ENCODE results near the gene PIP4K2C. TPM values are rescaled to one million over a fixed set of nuclear protein-coding genes. Genes with fewer than 3 reads are reported as not detected.
"Not testable (repeated sequence)": the region's sequence is repeated elsewhere in the genome, so short reads cannot be mapped to it uniquely, and the experiment has no call there.

The PIP4K2C gene
- polyA plus RNA-seq, 3 donors: 37.2 to 45.5 (median 37.9) TPM

DNA sequence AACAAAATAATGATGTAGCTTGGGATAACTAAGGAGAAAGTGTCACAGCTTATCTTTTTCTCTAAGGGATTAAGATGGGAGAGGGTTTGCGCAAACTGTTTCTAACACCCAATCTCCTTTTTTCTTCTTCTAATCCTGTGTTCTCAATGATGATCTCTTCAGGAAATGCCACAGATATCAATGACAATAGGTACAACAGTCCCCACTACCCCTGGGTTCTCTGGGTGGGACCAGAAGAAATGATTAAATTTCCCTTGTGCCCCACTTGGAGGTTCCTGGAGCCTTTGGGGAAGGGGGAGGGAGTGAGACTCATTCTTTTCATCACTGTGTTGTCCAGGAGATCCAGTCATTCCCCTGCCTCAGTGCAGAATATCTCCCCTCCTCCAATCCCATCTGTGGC is 8.6 kb upstream of the PIP4K2C start:
- no peak for DNase-seq

DNA sequence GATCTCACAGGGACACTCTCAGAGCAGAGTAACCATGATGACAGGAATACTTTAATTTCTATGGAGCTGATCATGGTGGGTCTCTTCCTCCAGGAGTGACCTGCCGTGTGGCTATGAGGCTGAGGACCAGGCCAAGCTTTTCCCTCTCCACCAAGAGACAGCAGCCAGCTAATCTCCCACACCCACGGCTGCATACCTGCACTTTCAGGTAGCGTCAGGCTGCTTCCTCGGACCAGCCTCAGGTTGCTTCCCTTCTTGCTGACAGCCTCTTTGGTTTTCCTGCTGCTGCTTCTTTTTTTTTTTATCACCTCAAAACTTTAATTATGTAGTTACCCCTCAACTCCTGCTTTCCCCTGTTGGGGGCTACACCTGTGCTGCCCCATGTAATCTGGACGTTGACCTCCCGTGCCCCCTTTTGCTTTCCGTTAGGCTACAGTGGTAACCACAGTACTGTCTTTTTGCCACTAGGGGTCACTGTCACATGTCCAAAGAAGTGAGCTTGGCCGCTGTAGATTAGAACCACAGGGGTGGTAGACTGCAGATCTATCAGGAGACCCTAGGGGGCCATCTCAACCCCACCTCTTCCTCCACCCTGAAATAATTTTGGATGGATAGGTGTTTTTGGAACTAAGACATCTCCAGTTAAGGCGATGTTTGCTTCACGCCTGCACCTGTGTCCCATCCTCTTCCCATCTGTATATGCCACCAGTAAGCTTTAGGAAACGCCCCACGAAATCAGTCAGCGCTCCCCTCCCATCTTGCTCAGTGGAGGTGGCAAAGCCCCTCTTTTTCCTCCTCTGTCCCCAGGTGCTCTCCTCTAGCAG is 7.8 kb upstream of the PIP4K2C start:
- peak; percentile 74 for DNase-seq

- no peak for DNase-seq
Observed at GRCh38 chr12:57584050-57584449, 6.9 kb upstream of the PIP4K2C start.

DNA sequence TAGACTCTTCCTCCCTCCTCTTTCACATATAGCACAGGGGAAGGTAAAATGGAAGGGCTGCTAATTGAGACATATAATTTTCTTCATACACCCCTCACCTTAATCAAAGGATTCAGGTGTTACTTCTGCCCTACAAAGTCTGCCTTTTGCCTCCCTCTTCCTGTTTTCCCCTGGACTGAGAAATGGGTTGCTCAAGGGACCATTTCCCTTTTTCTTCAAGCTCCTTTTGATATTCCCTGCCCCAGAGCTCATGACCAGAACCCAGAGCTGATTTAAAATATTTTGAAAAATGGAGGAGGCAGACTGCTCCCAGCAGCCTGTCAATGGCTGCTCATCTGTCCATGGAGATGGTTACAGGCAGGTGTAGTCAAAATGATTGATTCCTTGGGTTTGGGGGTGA is 6.3 kb upstream of the PIP4K2C start:
- DNase-seq: no peak

GRCh38 chr12:57585156-57585555 is 5.8 kb upstream of the PIP4K2C start:
- DNase-seq: no peak

- DNase-seq: no peak
Observed at GRCh38 chr12:57586128-57586527, 4.9 kb upstream of the PIP4K2C start.

GRCh38 chr12:57586832-57587429 is 4.1 kb upstream of the PIP4K2C start:
- DNase-seq: no peak

- DNase-seq: not testable (repeated sequence)
Observed at GRCh38 chr12:57588951-57589610, 1.9 kb upstream of the PIP4K2C start.

GRCh38 chr12:57590479-57590863 is 521 bp upstream of the PIP4K2C start:
- DNase-seq: no peak

DNA sequence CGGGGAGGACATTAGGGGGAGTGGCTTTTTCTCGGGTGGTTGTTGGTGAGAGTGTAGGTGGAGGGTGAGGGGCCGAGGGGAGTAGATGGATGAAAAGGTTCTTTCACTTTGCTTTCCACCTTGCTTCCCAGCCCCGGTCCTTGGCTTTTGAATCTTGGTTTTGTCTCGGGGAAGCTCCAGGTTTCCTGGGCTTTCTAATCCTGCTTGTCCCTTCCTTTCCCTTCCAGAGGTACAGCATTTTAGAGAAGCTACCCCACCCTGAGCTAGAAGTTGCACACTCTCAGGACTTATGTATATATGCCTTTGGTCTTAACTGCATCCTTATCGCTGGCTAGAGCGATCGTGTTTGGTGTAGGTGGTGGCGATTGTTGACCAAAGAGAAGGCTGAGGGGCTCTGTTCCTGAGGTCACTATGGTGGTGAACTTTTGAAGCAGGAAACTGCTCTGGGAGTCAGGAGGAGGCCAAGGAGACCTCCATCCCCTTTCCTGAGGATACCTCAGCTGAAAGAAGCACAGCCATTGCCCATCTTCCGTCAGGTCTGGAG is 862 bp downstream of the PIP4K2C start:
- no peak for DNase-seq

- no peak for DNase-seq
Observed at GRCh38 chr12:57592551-57593165, 1.7 kb downstream of the PIP4K2C start.

DNA sequence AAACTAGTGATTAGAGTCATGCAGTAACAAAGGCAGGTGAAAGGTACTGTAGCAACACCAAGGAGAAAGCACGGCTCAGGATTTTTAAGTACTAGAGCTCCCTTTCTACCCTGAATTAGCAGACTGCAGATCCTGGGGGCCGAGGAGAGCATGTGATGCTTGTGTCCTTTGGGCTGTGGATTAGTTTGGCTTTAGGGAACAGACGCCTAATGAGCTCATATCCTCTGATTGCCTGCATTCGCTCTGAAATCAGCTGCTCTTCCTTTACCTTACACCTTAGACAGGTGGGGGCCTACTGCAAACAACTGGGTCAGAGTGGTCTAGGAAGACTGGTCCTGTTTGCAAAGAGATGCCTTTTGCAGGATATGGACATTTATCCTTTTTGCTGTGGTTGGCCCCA is 2.2 kb downstream of the PIP4K2C start:
- DNase-seq: no peak

DNA sequence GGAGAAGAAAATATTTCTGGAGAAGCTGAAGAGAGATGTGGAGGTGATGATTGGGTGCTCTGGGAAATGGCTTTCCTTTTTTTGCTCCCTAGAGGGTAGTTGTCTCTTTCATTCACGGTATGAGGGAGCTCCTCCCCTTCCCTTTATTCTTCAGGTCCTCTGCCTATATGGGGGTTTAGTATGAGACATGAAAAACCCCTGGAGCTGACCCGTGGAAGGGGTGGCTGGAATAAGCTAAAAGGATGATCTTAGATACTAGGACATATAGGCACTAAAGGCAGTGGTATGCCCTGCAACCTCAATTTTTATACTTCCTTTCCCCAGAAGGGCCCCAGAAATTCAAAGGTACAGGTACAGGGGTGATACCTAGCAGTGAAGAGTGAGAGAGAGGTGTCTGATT is 9.4 kb downstream of the PIP4K2C start:
- no peak for DNase-seq

GRCh38 chr12:57602544-57602943 is 11.6 kb downstream of the PIP4K2C start:
- no peak for DNase-seq

DNA sequence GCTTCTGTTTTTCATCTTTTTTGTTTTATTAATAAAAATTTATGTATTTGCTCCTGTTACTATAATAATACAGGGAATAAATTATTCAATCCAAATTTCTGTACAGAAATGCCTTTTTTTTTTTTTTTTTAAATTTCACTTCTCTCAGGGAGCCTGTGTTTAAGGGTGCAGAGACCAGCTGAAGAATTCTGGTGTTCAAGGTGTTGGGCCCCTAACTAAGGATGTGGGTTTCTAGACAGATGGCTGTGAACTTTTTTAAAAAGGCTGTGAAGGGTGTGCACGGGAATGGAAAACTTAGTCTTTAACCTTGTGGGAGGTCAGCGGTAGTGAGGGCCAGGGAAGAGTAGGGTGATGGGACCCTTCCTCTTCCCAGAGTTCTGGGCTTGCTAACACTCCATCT is 12.3 kb downstream of the PIP4K2C start:
- no peak for DNase-seq

GRCh38 chr12:57603815-57604453 is 12.9 kb downstream of the PIP4K2C start:
- no peak for DNase-seq

- no peak for DNase-seq
Observed at GRCh38 chr12:57604454-57604991, 13.5 kb downstream of the PIP4K2C start, which contains the start of gene DTX3. Gene DTX3, plus strand, starts transcription at chr12:57604824. Its CDS starts 1,694 bp downstream, at chr12:57606518.

DNA sequence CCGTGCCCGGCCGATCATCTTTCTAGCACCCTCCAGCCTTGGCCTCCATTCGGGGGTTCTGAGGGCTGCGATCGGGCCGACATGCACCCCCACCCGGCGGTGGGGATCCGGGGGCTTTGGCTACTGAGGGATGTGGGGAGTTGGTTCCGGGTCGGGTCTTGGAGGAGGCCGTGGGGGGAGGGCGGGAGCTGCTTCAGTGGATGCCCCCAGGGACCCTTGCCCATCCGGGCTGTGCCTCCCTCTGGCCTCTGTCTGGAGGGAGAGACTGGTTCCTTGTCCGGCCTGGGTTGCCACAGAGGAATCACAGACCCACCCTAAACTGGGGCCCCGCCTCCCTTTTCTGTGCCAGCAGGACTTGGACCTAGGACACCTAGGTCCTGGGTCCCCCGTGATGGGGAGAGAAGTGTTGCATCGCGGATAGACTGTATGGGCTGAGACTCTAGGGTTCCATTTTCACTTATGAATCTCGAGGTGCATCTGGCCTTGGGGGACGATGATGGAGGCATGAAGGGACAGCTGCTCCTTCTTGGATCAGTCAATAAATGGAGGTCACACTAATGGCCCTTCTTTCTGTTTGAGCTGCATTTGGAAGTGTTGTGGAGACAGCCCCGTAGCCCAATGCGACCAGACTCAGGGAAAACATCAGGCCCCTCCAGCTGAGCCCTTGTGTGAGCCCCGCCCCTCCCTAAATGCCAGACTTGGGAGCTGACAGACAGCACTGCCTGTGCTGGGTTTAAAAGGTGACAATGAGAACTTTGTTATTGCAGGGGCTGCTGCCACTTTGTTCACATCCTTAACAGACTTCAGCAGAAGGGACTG is 14.2 kb downstream of the PIP4K2C start:
- no peak for DNase-seq

DNA sequence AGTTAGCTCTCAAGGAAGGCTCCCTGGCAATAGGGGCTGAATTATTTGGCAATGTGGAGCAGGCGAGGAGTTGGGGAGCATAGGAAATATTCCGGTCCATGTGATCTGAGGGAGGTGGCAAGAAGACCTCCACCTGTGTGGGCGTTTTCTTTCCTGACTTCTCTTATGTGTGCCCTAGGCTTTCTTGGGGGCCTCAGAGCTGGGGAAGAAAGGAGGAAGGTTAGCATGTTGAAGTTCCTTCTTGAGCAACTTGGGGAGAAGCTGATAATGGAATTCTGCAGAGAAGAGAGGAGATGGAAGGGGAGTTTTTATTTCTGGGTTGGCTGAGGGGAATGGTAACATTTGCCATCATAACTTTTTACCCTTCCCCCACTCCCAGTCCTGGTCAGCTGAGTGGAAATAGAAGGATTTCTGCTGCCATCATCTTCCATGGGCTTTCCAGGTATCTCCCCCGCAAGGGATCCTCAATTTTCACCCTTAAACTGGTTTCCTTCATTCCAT is 14.9 kb downstream of the PIP4K2C start:
- no peak for DNase-seq

- DNase-seq: no peak
Observed at GRCh38 chr12:57606399-57606798, 15.4 kb downstream of the PIP4K2C start.
